H9 (cell line): ENCODE results near the gene SUPT3H. TPM values are rescaled to one million over a fixed set of nuclear protein-coding genes. Genes with fewer than 3 reads are reported as not detected.
"Not testable (repeated sequence)": the region's sequence is repeated elsewhere in the genome, so short reads cannot be mapped to it uniquely, and the experiment has no call there.

Experiments
- DNase-seq: peaks from one replicate; pipeline ENCODE4 v3.0.0-alpha.2; 2017
- H2AFZ ChIP-seq: one replicate; pipeline ENCODE4 v1.6.1; 2013; ENCODE audit warnings: mild to moderate bottlenecking, low read length, control low read depth, moderate library complexity
- H2AK5ac ChIP-seq: 2 replicates; pipeline ENCODE4 v1.6.1; 2013; ENCODE audit warnings: low read length, control low read depth, mixed read lengths; ENCODE audit not compliant: insufficient read length
- H2BK120ac ChIP-seq: one replicate; pipeline ENCODE4 v1.6.1; 2013; ENCODE audit warnings: low read depth, mild to moderate bottlenecking, low read length, control low read depth, inconsistent platforms; ENCODE audit not compliant: poor library complexity, severe bottlenecking
- H2BK12ac ChIP-seq: 2 replicates; pipeline ENCODE4 v1.6.1; 2013; ENCODE audit warnings: low read length, control low read depth, mixed read lengths, low read depth; ENCODE audit not compliant: insufficient read length
- H2BK15ac ChIP-seq: 2 replicates; pipeline ENCODE4 v1.6.1; 2013; ENCODE audit warnings: low read depth, low read length, control low read depth
- H2BK20ac ChIP-seq: one replicate; pipeline ENCODE4 v1.6.1; 2013; ENCODE audit warnings: low read depth, mild to moderate bottlenecking, low read length, control low read depth, inconsistent platforms; ENCODE audit not compliant: poor library complexity, severe bottlenecking
- H2BK5ac ChIP-seq: 2 replicates; pipeline ENCODE4 v1.6.1; 2013; ENCODE audit warnings: low read length, control low read depth, mixed read lengths; ENCODE audit not compliant: insufficient read length
- H3K14ac ChIP-seq: 2 replicates; pipeline ENCODE4 v1.6.1; 2013; ENCODE audit warnings: low read length, control low read depth; ENCODE audit not compliant: insufficient read depth
- H3K18ac ChIP-seq: 2 replicates; pipeline ENCODE4 v1.6.1; 2013; ENCODE audit warnings: low read depth, mild to moderate bottlenecking, mixed read lengths, low read length, control low read depth; ENCODE audit not compliant: insufficient read length
- H3K23ac ChIP-seq: 2 replicates; pipeline ENCODE4 v1.6.1; 2013; ENCODE audit warnings: low read length, control low read depth, mixed read lengths, low read depth; ENCODE audit not compliant: insufficient read length
- H3K23me2 ChIP-seq: 2 replicates; pipeline ENCODE4 v1.6.1; 2013; ENCODE audit warnings: low read depth, mild to moderate bottlenecking, mixed read lengths, low read length, control low read depth; ENCODE audit not compliant: insufficient read length, poor library complexity, severe bottlenecking
- H3K27ac ChIP-seq: 2 replicates; pipeline ENCODE4 v1.5.1; 2013; ENCODE audit warnings: low read length, control low read depth, mixed read lengths, low read depth; ENCODE audit not compliant: insufficient read length
- H3K27me3 ChIP-seq: 2 replicates; pipeline ENCODE4 v1.6.1; 2013; ENCODE audit warnings: low read length, control low read depth, inconsistent platforms; ENCODE audit not compliant: insufficient read depth
- H3K4ac ChIP-seq: 2 replicates; pipeline ENCODE4 v1.6.1; 2013; ENCODE audit warnings: low read depth, mild to moderate bottlenecking, control low read depth, inconsistent platforms, low read length, moderate library complexity
- H3K4me1 ChIP-seq: 2 replicates; pipeline ENCODE4 v1.6.1; 2013; ENCODE audit warnings: low read length, control low read depth, inconsistent platforms; ENCODE audit not compliant: insufficient read depth
- H3K4me2 ChIP-seq: 2 replicates; pipeline ENCODE4 v1.6.1; 2013; ENCODE audit warnings: low read length, control low read depth, mixed read lengths; ENCODE audit not compliant: insufficient read length, insufficient read depth
- H3K56ac ChIP-seq: 2 replicates; pipeline ENCODE4 v1.6.1; 2013; ENCODE audit warnings: low read depth, mild to moderate bottlenecking, mixed read lengths, low read length, control low read depth; ENCODE audit not compliant: insufficient read length
- H3K79me1 ChIP-seq: 2 replicates; pipeline ENCODE4 v1.6.1; 2013; ENCODE audit warnings: low read depth, mild to moderate bottlenecking, moderate library complexity, low read length, control low read depth, inconsistent platforms; ENCODE audit not compliant: insufficient read depth, poor library complexity, severe bottlenecking
- H3K79me2 ChIP-seq: 2 replicates; pipeline ENCODE4 v1.6.1; 2013; ENCODE audit warnings: low read length, control low read depth, inconsistent platforms; ENCODE audit not compliant: insufficient read depth
- H3K9ac ChIP-seq: 2 replicates; pipeline ENCODE4 v1.6.1; 2013; ENCODE audit warnings: low read length, control low read depth, mixed read lengths; ENCODE audit not compliant: insufficient read length; ENCODE audit errors: extremely low read depth
- H3K9me3 ChIP-seq: one replicate; pipeline ENCODE4 v1.6.1; 2013; ENCODE audit warnings: low read depth, low read length, inconsistent platforms; ENCODE audit not compliant: control insufficient read depth
- H3T11ph ChIP-seq: one replicate; pipeline ENCODE4 v1.6.1; 2013; ENCODE audit warnings: mild to moderate bottlenecking, low read length, control low read depth, inconsistent platforms
- H4K20me1 ChIP-seq: one replicate; pipeline ENCODE4 v1.6.1; 2013; ENCODE audit not compliant: control insufficient read depth, insufficient read length, insufficient read depth
- H4K5ac ChIP-seq: 2 replicates; pipeline ENCODE4 v1.6.1; 2013; ENCODE audit warnings: low read depth, mild to moderate bottlenecking, mixed read lengths, low read length, control low read depth; ENCODE audit not compliant: insufficient read length
- H4K8ac ChIP-seq: replicated peaks from 2 replicates; pipeline ENCODE4 v1.6.1; 2013; ENCODE audit warnings: low read length, control low read depth, mixed read lengths, low read depth; ENCODE audit not compliant: insufficient read length
- H4K91ac ChIP-seq: 2 replicates; pipeline ENCODE4 v1.6.1; 2013; ENCODE audit warnings: low read depth, mild to moderate bottlenecking, moderate library complexity, mixed read lengths, low read length, control low read depth; ENCODE audit not compliant: insufficient read length
- H3K27ac Mint-ChIP-seq, 3 experiments: 2 replicates in 2 of 3; 3 replicates in 1 of 3; pipeline ENCODE4 v1.8.0; 2020 to 2021; ENCODE audit warnings: mixed read lengths in 3 of 3, mild to moderate bottlenecking in 1 of 3, moderate library complexity in 1 of 3
- H3K27me3 Mint-ChIP-seq: 2 replicates; pipeline ENCODE4 v1.8.0; 2021; ENCODE audit warnings: low read depth, mild to moderate bottlenecking, moderate library complexity, mixed read lengths
- H3K36me3 Mint-ChIP-seq, 3 experiments: 2 replicates in 2 of 3; 3 replicates in 1 of 3; pipeline ENCODE4 v1.8.0; 2020 to 2021; ENCODE audit warnings: low read depth in 3 of 3, mixed read lengths in 3 of 3; ENCODE audit not compliant: insufficient read depth in 1 of 3
- H3K4me1 Mint-ChIP-seq, 2 experiments: 2 replicates each; pipeline ENCODE4 v1.8.0; 2020; ENCODE audit warnings: mixed read lengths in 2 of 2
- H3K4me3 Mint-ChIP-seq, 2 experiments: 2 replicates in 1 of 2; 3 replicates in 1 of 2; pipeline ENCODE4 v1.8.0; 2020 to 2021; ENCODE audit warnings: mild to moderate bottlenecking in 2 of 2, mixed read lengths in 2 of 2, moderate library complexity in 1 of 2
- H3K9me3 Mint-ChIP-seq, 2 experiments: 2 replicates in 1 of 2; 3 replicates in 1 of 2; pipeline ENCODE4 v1.8.0; 2020; ENCODE audit warnings: mild to moderate bottlenecking in 2 of 2, mixed read lengths in 2 of 2, moderate library complexity in 1 of 2
- CTCF ChIP-seq: fragments of 200-600 bp; sonication (generic); conservative IDR thresholded peaks from 3 replicates; pipeline ENCODE4 v1.8.0; 2021; ENCODE audit warnings: antibody characterized with exemption, mild to moderate bottlenecking
- WGBS: extraction: QIAGEN DNeasy Blood & Tissue Kit; methylation state at CpG from one replicate; pipeline ENCODE4 v1.1.7; 2013; ENCODE audit warnings: missing lambda C conversion rate, low lambda C conversion rate, mixed read lengths; ENCODE audit not compliant: insufficient read length; ENCODE audit errors: extremely low coverage; 5-methylcytosine and 5-hydroxymethylcytosine counted together
- total RNA-seq: library from RNA; stranded (reverse); gene quantifications from 2 replicates; pipeline ENCODE4 v1.2.1, GENCODE V29; 2021

SUPT3H gene
- total RNA-seq, 1 experiment from 2014 or later: 22.5 TPM

GRCh38 chr6:45289751-45290514 lies 87.8 kb downstream of the SUPT3H start:
- H3K9me3 ChIP-seq: no peaks in the 10 kb centered on the region
- H2BK5ac ChIP-seq: no peak overlapping the region
- H3T11ph ChIP-seq: no peak overlapping the region
- H3K27me3 ChIP-seq: no peaks in the 10 kb centered on the region
- H2BK12ac ChIP-seq: no peak overlapping the region
- Mint-ChIP-seq H3K9me3 (peaks cover 11 to 13% of the 10 kb centered on the region in 2 experiments; a peak in 3 of 5 replicates), H3K4me3 (no peak overlapping the region), H3K27me3 (no peaks in the 10 kb centered on the region), H3K36me3 (peaks cover 9 to 13% (median 12%) of the 10 kb centered on the region in 3 experiments; a peak in 6 of 7 replicates), H3K27ac (no peak overlapping the region), H3K4me1 (peaks cover 9 to 19% of the 10 kb centered on the region in 2 experiments)
- no peak overlapping the region for H2BK120ac ChIP-seq
- no peak overlapping the region for H3K4ac ChIP-seq
- no peaks in the 10 kb centered on the region for H3K23me2 ChIP-seq
- H3K9ac ChIP-seq: no peak overlapping the region
- H4K91ac ChIP-seq: no peak overlapping the region
- no peak for TF ChIP-seq CTCF
- no peak overlapping the region for H2BK15ac ChIP-seq
- no peak overlapping the region for H4K5ac ChIP-seq
- no peaks in the 10 kb centered on the region for H3K79me1 ChIP-seq
- no peaks in the 10 kb centered on the region for H4K20me1 ChIP-seq
- H2AFZ ChIP-seq: no peak overlapping the region
- WGBS: no CpG with 5 or more reads among the region's 5 CpGs
- H3K79me2 ChIP-seq: no peaks in the 10 kb centered on the region
- H4K8ac ChIP-seq: no peak overlapping the region
- H3K4me1 ChIP-seq: no peaks in the 10 kb centered on the region
- H3K14ac ChIP-seq: no peak overlapping the region
- no peak overlapping the region for H3K27ac ChIP-seq
- H3K18ac ChIP-seq: no peak overlapping the region
- no peak overlapping the region for H2AK5ac ChIP-seq
- no peak for DNase-seq
- no peak overlapping the region for H3K4me2 ChIP-seq
- no peak overlapping the region for H2BK20ac ChIP-seq
- no peak overlapping the region for H3K56ac ChIP-seq
- H3K23ac ChIP-seq: no peak overlapping the region

DNA sequence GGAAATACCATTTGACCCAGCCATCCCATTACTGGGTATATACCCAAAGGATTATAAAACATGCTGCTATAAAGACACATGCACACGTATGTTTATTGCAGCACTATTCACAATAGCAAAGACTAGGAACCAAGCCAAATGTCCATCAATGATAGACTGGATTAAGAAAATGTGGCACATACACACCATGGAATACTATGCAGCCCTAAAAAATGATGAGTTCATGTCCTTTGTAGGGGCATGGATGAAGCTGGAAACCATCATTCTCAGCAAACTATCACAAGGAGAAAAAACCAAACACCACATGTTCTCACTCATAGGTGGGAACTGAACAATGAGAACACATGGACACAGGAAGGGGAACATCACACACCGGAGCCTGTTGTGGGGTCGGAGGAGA lies 91.0 kb downstream of the SUPT3H start:
- not testable (repeated sequence) for H3K14ac ChIP-seq, H2BK20ac ChIP-seq, H3K4me2 ChIP-seq, H2AK5ac ChIP-seq, H3K27me3 ChIP-seq, DNase-seq, H3K9me3 ChIP-seq, H4K91ac ChIP-seq, H3K27ac ChIP-seq, H3K79me1 ChIP-seq, H3K4ac ChIP-seq, H3T11ph ChIP-seq, H4K20me1 ChIP-seq, H2BK5ac ChIP-seq, H4K5ac ChIP-seq, H3K56ac ChIP-seq, H4K8ac ChIP-seq, H3K4me3 Mint-ChIP-seq, H2BK15ac ChIP-seq, H2BK120ac ChIP-seq, H3K79me2 ChIP-seq, H3K9ac ChIP-seq, H3K27me3 Mint-ChIP-seq, H2BK12ac ChIP-seq, H3K27ac Mint-ChIP-seq, H3K23ac ChIP-seq, H3K4me1 Mint-ChIP-seq, H2AFZ ChIP-seq, H3K23me2 ChIP-seq, H3K18ac ChIP-seq, H3K4me1 ChIP-seq
- WGBS: no CpG with 5 or more reads among the region's 3 CpGs
- Mint-ChIP-seq H3K9me3 (peaks cover 26 to 31% of the 10 kb centered on the region in 2 experiments), H3K36me3 (peaks cover 22 to 35% (median 31%) of the 10 kb centered on the region in 3 experiments)
